Iris pigment epithelial cell (primary cell): ENCODE measurements around the gene QSOX2.
"Not testable (repeated sequence)": the region's sequence is repeated elsewhere in the genome, so short reads cannot be mapped to it uniquely, and the experiment has no call there.

Experiments
- DNase-seq: peaks from one replicate; pipeline ENCODE4 v3.0.0-alpha.2; 2011; ENCODE audit warnings: low read depth

The QSOX2 gene

DNA sequence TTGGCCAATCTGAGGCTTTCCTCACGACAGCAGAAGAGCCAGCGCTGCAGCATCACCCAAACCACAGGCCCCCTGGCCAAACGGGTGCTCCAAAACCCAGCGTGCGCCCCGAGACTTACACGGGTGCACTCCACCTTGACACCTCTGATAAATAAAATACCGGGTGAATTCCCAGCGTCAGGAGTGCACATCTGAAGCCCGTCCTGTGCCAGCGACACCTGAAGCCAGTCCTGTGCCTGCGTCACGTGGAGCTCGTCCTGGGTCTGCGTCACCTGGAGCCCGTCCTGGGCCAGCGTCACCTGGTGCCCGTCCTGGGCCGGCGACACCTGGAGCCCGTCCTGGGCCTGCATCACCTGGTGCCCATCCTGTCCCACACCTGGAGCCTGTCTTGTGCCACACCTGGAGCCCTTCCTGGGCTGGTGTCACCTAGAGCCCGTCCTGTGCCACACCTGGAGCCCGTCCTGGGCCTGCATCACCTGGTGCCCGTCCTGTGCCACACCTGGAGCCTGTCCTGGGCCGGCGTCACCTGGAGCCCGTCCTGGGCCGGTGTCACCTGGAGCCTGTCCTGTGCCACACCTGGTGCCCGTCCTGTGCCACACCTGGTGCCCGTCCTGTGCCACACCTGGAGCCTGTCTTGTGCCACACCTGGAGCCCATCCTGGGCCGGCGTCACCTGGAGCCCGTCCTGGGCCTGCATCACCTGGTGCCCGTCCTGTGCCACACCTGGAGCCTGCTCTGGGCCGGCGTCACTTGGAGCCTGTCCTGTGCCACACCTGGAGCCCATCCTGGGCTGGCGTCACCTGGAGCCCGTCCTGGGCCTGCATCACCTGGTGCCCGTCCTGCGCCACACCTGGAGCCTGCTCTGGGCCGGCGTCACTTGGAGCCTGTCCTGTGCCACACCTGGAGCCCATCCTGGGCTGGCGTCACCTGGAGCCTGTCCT lies 8.9 kb downstream of the QSOX2 start:
- DNase-seq: not testable (repeated sequence)

DNA sequence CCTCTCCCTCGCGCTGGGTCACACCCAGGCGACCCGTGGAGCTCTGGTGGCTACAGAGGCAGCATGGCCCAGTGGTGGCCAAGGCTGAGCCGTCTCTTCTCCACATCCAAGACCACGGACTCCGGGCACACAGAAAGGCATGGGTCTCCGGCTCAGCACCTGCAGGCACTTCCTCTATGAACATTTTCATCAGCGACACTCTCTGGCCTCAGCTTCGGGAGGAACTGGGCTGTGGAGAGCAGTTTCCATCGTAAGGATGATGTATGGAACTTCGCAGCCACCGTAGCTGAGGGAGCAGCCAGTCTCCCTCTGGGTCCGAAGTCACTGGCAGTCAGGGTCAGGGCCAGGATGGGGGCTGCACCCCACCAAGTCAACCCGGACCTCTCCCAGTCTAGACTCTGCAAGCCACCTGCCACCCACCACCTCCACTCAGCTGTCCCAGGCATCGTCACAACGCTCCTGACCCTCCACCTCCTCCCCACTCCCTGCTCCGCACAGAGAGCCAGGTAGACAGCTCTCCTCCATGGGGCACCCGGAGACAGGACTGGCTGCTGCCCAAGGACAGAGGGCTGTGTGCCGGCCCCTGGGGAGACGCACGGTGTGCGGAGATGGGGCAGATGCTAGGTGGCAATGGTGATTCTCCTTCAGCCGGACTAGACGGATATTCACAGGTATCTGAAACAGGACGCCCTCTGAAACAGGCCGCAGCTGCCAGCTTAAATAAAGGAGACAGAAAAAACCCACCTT lies 9.7 kb downstream of the QSOX2 start:
- no peak for DNase-seq

DNA sequence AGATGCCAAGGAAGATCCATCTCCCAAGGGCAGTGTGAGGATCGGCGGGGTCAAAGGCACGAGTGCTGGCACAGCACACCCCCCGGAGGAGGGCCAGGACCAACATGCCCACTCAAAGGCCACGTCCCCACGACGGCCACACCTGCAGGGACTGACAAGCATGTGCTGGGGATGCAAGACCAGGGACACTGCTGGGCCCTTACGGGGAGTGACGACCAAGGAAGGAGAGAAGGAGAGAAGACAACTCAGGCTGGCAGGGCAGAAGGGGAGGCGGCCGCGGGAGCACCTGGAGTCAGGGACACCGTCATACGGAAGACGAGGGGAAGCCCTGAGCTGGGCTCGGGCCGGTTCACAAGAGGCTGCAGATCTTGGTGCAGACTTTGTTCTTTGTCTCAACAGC lies 10.4 kb downstream of the QSOX2 start:
- no peak for DNase-seq

DNA sequence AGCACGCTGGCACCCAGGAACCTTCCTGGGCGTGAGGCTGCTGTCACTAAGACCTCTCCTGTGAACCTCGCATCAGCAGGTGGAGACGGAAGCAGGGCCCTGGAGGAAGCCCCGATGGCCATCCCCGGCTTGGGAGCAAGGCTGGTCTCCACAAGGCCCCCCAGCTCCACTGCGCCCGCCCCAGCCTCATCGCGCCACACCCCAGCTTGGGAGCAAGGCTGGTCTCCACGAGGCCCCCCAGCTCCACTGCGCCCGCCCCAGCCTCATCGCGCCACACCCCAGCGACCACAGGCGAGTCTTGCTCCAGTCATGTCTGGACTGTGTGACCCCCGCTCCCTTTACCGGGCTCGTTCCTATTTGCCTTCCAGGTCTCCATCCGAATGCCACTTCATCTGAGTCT lies 11.0 kb downstream of the QSOX2 start:
- no peak for DNase-seq

DNA sequence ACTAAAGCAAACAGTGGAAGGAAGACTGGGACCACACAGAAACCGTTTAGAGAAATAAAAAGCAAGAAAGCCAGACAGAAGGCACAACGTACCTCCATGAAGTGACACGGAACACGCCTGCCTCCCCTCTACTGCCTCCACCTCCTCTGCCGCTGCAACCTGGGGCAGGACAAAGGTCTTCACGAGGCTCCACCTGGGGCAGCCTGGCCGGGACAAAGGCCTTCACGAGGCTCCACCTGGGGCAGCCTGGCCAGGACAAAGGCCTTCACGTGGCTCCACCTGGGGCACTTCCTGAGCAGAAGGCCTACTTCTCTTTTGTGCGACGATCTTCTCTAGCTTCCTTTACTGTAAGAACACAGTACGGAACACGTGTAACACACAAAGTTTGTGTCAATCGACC lies 11.7 kb downstream of the QSOX2 start:
- no peak for DNase-seq

DNA sequence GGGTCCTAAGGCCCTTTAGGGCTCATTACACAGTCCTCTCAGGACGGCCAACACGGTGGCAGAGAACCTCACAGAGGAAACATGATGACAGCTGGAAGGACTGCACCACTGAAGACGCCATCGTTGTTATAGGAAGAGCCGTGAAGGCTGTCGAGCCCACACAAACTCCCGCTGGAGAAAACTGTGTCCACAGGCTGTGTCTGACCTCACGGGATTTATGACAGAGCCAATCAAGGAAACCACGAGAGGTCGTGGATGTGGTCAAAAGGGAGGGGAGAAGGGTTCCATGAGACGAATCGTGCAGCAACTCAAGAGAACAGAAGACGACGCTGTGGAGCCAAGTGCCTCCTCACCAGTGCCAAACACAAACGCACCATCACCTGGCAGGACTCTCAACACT lies 12.2 kb downstream of the QSOX2 start:
- DNase-seq: no peak

DNA sequence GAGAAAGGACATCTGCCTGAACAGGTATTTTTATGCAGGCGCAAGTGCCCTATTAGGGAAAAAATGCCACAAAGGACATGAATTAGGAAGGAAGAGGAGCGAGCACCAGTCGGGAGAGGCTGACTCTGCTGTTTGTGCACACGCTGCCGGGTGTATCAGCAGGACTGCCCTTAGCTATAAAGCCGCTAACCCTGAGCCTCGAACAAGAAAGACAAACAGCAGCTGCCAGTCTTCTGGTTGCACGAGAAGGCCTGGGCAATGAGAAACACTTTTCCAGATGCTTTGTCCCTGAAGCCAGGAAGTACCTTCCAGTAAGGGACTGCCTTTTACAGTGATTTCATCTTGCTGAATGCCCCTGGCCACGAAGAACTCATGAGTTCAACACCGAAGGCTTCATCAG lies 12.6 kb downstream of the QSOX2 start:
- no peak for DNase-seq

DNA sequence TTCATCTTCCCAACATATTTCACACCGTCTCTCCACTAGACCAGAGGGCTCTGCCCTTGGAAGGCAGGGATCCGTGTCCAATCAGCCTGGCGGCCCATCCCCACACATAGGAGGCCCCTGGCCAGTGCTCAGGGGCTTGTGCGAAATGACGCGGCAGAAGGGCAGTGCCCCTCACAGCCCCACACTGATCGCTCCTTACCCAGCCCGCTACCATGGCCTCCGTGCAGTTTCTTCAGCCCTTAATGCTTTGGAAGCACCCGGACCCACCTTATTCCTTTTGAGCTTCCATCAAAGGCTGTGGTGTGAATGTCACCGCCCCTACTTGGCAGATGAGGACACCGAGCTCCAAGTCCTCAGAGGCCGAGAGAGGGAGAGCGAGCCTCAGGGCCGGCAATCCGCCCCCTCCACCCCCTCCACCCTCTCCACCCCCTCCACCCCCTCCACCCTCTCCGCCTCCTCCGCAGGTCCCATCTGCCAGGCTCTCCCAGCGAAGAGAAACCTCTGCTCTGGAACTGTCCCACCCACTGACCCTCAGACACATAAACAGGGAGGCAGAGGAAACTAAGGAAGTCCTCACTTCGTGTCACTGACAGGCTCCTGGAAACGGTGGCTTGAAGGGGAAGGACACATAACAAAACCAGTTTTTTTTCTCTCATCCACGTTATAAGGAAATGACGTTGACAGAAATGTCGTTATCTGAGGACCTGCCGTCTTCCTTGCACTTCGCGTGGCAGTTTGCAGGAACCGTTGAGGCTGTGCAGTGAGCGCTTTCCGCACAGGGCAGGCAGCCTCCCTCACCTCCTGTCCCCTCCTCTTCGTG lies 13.9 kb downstream of the QSOX2 start:
- DNase-seq: no peak

DNA sequence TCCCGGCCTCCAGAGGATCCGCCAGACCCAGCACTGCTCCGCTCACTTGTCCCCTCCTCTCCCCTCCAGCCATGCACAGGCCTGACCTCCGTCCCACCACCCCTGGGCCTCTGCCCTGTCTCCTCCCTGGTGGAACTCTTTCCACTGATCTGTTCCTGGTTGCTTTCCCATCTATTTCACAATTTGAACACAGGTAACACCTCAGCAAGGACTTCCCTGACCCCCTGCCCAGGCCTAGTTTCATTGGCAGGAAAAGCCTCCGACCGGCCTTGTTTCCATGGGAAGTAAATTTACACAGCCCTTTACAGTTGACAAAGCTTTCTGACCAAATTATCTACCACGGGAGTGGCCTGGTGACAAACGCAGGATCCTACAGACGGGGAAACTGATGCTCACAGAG lies 14.8 kb downstream of the QSOX2 start:
- DNase-seq: no peak

DNA sequence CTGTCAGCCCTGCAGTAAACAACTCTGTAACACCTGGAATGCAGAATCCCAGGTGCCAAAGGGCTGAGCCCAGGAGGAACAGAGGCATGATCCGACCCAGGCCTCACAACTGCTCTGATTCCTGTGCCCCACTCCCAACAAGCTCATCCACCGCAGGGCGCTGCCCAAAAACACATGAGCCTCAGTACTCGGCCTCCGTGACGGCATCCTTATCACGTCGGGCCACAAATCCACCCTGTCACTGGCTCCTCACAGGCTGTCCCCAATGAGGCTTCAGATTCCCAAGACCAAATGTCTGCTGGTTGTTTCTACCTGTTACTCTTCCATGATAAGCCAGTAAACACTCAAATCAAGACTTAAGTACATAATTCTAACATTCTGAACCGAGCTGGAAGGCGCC lies 15.2 kb downstream of the QSOX2 start:
- DNase-seq: no peak

DNA sequence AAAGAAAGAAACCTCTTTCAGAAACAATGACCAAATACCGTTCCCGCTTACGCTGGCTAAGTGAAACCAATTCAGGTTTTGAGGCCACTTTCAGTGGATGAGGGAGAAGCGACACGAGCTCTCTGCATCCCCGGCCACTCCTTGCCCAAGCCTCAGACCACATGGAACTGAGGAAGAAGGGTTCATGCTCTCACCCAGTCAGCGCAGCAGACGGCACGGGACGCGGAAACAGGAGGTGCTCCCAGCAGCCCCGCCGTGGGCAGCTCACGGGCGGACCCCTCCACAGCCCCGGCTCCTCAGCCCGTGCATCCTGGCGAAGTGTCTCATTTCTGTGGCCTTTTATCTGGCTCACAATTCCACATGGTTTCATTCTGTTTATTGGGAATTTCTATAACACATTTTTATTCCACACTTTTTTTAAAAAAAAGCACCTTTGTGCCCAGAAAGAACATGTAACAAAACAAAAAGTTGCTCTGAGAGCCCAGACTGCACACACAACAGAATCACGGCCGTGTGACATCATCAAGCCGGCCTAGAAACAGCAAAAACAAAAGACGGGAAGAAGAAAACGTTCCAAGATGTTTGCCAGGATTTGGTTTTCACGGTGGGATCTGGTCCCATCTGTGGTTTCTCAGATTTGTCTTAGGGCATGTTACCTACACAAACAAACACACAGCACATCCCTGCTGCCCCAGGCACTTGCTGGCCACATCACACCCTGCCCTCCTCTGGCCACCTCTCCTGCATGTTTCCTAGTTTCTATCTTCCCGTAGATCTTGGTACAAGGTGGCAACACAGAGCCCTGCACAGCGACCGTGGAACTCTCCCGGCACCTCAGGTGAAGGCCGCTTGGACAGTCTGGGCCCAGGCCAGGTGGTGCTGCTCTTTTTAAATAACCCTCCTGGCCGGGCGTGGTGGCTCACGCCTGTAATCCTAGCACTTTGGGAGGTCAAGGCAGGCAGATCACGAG lies 16.2 kb downstream of the QSOX2 start:
- DNase-seq: no peak

DNA sequence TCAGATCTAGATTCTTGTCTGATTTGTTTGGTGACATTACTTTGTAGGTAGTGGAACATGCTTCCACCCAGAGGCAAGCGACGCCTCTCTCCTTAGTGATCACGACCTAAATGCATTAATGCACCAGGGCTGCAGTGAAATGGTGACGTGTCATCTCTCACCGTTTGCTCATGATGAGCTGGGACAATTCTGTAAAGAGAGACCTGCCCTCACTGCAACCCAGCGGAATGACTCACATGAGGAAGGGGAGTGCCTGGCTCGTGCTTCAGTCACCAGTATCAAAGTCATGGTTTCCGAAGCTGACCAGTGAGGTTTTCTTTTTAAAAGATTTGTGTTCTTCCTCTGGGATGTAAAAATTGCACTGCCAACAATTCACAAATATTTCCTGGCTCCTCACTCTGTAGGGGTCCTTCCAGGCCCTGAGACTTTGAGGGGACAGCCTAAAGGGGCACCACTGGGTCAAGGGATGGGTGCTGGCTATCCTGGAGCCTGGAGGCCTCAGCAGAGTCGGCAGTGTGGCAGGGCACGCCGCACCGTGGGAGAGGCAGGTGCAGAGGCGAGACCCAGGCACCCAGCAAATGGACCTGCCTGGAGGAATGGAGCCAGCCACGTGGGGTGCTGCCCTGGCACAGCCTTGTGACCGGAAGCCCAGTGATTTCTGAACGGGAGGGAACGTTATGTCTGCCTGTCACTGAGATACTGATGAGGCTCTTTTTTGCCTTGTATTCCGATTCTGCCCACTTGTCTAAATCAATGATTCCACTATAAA lies 17.3 kb downstream of the QSOX2 start:
- DNase-seq: peak; percentile 68

DNA sequence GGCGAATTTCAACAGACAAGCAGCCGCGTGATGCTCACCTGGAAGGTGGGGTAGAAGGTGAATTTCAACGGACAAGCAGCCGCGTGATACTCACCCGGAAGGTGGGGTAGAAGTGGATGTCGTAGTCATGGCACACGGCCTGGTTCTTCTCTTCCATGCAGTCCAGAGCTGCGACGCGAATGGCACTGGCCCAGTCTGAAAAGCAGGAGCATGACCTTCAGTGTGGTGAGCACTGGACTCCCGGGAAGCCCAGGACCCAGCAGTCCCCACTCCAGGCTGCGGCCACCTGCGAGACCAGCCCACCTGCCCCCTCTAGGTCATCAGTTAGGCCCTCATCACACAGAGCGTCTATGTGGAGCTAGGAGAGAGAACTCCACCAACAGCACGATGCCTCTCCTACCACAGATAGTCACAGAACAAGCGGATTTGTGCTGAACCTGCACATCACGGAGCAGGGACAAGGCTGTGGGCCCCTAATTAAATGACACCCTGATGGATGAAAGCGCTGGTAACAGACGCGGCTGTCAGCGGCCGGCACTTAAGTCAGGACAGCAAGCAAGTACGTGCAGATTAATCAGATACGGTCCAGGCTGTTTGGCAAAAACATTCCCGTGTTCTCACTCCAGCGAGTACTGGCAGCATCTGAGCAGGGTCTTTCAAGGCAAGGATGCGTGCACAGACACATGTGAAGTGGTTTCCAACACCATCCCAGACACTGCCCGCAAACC lies 18.8 kb downstream of the QSOX2 start:
- DNase-seq: no peak

DNA sequence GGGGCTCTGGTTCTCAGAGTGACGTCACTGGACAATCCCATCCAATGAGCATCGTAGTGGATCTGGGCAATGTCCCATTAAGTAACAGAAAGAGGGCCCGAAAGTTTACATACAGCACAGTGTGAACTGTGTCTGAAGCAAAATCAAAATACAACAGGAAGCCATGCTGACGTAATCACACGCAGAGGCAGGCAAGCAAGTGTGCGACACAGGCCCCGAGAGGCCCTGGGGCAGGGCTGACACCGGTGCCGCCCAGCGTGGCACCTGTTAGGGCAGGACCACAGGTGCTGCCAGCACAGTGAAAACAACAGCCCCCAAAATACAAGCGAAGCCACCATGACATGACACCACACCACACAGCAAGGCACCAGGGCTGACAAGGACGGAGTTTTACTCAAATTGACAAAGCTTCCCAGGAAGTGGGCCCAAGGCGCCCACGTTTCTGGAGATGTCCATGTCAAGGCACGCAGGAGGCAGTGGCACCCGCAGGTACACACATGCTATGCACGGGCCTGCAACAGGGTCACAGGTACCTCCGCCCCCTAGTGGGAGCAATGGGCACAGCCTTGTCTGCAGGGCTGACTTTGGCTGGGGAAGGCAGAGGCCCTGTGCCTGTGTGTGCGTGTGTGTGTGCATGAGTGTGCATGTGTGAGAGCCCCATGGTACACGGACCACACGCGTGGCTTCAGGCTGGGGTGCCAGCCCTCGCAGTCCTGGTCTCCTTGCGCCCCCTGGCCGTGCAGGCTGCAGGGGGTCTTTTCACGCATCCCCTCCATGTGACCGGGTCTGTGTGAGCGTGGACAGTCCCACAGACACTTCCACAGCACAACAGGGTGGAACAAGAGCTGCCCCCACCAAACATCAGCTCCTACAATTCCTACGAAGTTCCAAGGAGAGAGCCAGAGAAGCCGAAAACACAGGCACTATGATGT lies 19.6 kb downstream of the QSOX2 start:
- peak; percentile 45 for DNase-seq

DNA sequence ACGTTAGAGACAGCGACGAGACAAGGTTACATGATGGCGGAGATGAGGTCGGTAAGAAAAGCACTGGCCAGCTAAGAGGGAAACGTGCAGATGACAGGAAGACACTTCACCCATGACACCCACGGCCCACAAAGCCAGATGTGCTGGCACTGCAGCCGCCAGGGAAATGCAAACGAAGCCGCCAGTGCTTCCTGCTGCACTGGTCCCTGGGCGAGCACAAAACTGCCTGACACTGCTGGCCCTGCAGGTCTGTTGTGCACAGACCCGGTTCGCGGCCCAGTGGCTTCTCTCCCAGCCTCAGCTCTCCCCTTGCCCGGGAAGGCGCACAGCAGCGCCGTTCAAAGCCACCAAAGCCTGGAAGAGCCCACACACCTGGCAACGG lies 20.3 kb downstream of the QSOX2 start:
- DNase-seq: no peak

DNA sequence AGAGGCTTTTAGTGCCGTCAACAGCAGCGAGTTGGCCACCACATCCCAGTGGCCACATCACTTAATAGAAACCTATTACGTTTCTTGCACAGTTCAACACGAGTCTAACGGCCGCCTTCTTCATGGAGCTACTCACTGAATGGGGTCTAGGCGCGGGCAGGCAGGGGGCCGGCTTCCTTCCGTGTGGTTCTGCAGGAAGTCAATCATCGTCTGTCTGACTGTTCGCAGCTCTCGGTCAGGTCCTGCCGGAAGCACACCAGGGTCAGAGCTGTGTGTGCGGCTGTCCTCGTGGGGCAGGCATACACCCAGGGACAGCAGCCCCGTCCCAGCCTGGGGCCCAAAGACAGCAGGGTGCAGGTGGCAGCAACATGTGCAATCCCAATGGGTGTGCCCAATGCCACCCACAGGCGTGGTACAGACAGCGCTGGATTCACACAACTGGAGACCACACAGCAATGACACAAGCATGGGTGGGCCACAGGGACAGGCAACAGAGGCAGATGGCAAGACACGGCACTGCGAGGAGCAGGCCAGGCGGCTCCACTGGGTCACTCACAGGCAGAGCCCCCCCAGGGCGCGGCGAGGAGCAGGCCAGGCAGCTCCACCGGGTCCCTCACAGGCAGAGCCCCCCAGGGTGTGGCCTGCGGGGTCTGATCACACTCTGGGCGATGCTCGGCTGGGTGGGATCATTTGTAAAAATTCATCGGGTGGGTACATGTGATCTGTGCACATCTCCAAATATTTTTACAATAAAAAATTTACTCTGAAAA lies 21.6 kb downstream of the QSOX2 start:
- DNase-seq: no peak

DNA sequence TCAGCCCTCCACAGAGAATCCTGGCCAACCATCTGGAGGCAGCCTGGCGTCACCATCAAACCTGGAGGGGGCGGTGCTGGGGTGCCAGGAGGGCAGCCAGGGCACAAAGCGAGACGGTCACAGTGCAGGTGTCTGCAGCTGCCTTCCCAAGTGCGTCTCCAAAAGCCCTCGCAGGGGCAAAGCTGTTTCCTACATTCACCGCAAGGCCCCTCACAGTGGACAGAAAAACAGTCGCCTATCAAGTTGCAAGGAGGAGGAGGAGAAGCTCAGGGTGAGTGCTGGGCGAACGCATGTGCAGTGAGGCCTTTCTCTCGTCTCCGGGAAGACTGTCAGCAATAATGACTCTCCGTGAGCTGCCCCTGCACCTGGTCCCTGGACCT lies 22.7 kb downstream of the QSOX2 start:
- no peak for DNase-seq
